COLO668 (cell line): Measurements from ENCODE around the gene KRIT1.

ENCODE experiments used
- DNase-seq: peaks from one replicate; lab custom pipeline; 2025; ENCODE audit not compliant: unreplicated experiment; lab: John Stamatoyannopoulos, UW

The KRIT1 gene

GRCh38 chr7:92156990-92157389 lies 88.7 kb downstream of the KRIT1 start:
- no peak for DNase-seq

GRCh38 chr7:92155108-92155739 lies 90.5 kb downstream of the KRIT1 start:
- DNase-seq: no peak

- no peak for DNase-seq
These were observed 95.2 kb downstream of the KRIT1 start for GRCh38 chr7:92150450-92151017.

GRCh38 chr7:92149736-92150239 lies 95.9 kb downstream of the KRIT1 start:
- DNase-seq: no peak
